NCI-H345 treated with DMSO at 0.1 percent for 48 hours (cell line): ENCODE measurements around the gene ETFB.

Experiments used
- DNase-seq: peaks from one replicate; lab custom pipeline; 2025; ENCODE audit not compliant: unreplicated experiment; lab: John Stamatoyannopoulos, UW

Gene ETFB

GRCh38 chr19:51296336-51297093, 69.7 kb downstream of the ETFB start:
- no peak for DNase-seq

GRCh38 chr19:51295382-51296126, 70.6 kb downstream of the ETFB start:
- DNase-seq, result no peak
